RPMI7951 (cell line): ENCODE results near the gene SH2D4B. TPM values are rescaled to one million over a fixed set of nuclear protein-coding genes. Genes with fewer than 3 reads are reported as not detected.

Experiments
- DNase-seq: peaks from one replicate; pipeline ENCODE4 v3.0.0-alpha.2; 2012; ENCODE audit warnings: low read depth
- total RNA-seq: library from RNA; depleted of rRNA; stranded (reverse); fragments of >200 nt; shearing (Covaris generic); gene quantifications from 2 replicates; pipeline ENCODE4 v1.2.3, GENCODE V29; 2014

SH2D4B gene
- total RNA-seq, 1 experiment from 2014 or later, result not detected

GRCh38 chr10:80504158-80504811, 33.4 kb upstream of the SH2D4B start:
- DNase-seq, result no peak

DNA sequence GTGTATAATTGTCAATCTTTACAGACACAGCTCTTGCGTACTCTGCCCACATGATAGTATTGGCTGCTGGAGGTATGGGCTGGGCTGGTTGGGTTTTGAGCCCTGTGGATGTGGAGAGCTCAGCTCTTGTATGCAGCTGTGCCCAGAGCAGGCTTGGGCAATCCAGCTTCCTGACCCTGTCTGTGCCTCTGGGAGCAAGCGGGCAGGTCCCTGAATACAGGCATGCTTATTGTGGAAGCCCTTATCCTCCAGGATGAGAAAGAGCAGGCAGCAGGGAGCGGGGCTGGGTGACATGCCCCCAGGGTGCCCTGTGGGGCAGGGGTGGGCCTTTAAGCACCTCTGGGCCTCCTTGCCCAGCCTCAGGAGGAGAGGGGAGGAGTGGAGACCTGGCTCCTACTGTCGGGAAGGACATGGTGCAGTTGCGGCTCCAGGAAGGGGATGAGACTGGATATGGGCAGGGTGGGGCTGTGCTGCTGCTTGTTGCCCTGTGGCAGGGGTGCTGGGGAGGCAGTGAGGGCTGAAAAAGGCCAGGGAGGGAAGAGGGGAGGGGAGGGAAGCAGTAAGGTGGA, 32.7 kb upstream of the SH2D4B start:
- DNase-seq, result peak; percentile 41

- DNase-seq, result peak; percentile 85
Observed at GRCh38 chr10:80506189-80506575, 31.5 kb upstream of the SH2D4B start.

DNA sequence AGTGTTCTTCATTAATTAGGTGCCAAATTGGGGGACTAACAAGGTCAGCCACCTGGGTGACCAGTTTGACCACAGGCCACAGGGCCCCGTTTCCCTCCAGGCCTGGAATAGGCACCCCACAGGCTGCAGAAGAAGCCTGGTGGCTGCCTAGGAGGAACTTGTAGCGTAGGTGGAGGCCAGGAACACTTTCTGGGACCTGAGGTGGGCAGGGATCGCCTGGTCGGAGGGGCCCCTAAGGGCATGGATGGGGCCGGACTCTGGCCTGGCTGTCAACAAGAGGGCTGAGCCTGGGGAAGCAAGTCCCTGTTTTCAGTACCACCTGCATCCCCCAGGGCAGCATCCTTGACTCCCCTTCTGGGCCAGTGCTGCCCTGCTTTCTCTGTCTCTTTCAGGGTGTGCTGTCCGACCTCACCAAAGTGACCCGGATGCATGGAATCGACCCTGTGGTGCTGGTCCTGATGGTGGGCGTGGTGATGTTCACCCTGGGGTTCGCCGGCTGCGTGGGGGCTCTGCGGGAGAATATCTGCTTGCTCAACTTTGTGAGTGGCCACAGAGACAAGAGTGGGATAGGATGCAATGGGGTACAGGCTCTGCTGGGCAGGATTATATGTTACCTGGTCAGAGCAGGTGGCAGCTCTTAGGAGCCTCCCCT, 30.7 kb upstream of the SH2D4B start:
- no peak for DNase-seq

GRCh38 chr10:80509108-80509402, 28.6 kb upstream of the SH2D4B start:
- DNase-seq, result no peak

- peak; percentile 100 for DNase-seq
Observed at GRCh38 chr10:80509403-80510161, 28.1 kb upstream of the SH2D4B start.

DNA sequence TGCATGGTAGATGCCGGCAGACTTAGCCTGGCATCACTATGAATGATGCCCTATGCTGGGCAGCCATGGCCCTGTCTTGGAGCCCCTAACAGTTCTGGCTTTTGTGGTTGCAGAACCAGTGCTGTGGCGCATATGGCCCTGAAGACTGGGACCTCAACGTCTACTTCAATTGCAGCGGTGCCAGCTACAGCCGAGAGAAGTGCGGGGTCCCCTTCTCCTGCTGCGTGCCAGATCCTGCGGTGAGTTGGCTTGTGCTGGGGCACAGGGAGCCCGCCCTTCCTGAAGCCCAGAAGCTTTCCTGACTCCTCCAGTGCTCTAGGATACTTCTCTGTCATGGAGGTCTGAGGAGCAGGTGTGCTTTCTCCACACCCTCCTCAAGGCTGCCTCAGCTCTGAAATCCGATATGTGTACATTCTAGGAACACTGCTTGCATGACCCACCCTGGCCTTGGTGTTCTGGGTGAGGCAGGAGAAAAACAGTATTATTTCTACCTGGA, 25.6 kb upstream of the SH2D4B start:
- no peak for DNase-seq

DNA sequence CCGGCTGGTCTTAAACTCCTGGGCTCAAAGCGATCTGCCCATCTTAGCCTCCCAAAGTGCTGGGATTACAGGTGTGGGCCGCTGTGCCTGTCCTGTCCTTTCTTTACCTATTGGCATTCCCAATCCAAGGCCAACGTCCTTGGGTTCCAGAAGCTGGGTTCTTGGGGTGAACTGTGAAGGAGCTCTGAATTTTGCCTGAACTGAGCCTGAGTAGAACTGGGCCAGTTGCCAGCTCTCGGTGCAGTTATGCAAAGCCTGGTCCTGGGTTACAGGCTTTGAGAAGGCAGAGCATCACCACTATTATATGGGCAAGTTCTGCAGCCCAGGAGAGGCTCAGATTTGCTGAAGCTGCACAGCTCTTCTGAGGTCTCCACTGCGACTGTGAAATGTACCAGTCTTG, 24.6 kb upstream of the SH2D4B start:
- DNase-seq, result no peak

- DNase-seq, result no peak
Observed at GRCh38 chr10:80515511-80515910, 22.2 kb upstream of the SH2D4B start.

DNA sequence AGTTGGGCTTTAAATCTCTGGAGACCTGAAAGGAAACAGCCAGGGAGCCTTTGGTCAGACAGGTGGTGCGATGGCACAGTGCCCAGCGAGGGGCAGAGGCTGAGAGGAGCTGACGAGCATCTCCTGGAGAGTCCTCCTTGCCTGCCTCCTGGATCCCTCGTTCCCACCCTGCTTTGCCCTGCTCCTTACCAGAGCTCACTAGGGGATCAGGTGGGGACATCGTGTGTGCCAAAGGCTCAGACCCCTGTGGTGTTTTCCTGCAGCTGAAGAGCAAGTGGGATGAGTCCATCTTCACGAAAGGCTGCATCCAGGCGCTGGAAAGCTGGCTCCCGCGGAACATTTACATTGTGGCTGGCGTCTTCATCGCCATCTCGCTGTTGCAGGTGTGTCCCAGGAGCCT, 21.8 kb upstream of the SH2D4B start:
- no peak for DNase-seq

GRCh38 chr10:80516506-80517075, 21.1 kb upstream of the SH2D4B start:
- DNase-seq, result no peak

DNA sequence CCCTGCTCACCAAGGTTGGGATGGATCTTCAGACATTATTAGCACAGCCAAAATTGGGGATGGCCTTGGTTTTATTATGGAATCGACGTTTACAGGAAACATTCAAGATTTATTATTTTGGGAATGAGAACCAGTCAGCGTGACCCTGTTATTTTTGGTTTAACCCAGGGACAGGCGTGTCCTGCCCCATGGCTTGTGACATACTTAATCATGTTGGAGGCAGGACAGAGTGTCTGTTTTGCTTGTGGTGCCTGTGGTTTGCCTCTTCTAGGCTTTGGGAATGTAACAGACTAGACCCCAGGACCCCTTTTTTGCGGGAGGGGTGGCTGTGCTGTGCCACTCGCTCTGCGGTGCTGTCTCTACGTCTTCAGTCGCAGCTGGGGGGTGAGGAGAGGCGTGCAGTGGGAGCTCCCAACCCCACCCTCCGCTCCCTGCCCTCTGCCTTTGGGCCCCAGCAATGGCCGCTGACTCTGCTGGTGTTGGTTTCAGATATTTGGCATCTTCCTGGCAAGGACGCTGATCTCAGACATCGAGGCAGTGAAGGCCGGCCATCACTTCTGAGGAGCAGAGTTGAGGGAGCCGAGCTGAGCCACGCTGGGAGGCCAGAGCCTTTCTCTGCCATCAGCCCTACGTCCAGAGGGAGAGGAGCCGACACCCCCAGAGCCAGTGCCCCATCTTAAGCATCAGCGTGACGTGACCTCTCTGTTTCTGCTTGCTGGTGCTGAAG, 20.1 kb upstream of the SH2D4B start:
- DNase-seq, result no peak

DNA sequence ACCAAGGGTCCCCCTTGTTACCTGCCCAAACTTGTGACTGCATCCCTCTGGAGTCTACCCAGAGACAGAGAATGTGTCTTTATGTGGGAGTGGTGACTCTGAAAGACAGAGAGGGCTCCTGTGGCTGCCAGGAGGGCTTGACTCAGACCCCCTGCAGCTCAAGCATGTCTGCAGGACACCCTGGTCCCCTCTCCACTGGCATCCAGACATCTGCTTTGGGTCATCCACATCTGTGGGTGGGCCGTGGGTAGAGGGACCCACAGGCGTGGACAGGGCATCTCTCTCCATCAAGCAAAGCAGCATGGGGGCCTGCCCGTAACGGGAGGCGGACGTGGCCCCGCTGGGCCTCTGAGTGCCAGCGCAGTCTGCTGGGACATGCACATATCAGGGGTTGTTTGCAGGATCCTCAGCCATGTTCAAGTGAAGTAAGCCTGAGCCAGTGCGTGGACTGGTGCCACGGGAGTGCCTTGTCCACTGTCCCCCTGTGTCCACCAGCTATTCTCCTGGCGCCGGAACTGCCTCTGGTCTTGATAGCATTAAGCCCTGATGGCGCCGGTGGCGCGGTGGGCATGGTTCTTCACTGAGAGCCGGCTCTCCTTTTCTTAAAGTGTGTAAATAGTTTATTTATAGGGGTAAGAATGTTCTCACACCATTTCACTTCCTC, 19.4 kb upstream of the SH2D4B start:
- no peak for DNase-seq

GRCh38 chr10:80518807-80519360, 18.8 kb upstream of the SH2D4B start:
- peak; percentile 66 for DNase-seq

GRCh38 chr10:80519936-80520650, 17.6 kb upstream of the SH2D4B start:
- no peak for DNase-seq

DNA sequence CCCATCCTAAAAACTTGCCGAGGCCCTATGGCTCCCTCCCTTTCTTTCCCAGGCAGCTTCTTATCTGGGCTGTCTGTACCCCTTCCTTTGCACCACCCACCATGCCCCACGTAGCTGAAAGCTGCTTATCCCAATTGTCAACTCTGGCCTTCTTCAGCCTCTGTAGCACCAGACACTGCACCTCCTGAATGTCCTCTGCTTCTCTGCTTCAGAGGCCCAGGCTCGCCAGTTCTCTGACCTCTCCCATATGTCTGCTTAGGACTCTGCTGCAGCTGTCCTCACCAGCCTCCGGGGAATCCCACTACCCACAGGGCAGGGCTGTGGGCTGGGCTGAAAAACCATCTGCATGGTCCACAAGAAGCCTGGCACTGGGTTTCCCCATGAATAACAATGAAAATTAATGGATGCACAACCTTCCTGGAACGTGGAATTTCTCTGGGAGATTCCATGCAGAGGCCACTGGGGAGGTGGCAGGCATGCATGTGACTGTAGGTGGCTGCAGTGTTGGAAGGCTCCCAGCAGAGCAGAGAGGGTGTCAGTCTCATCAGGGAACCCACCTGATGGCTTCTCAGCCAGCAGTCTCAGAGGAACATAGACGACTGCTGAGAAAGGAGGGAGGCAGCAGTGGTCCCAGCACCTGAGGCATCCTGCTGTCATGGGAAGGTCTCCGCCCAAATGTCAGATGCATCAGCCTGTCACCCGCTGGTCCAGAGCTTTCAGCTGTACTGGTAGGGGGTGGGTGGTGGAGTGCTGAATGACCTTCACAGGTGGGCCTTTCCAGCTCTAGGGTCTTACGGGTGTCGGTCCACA, 16.8 kb upstream of the SH2D4B start:
- DNase-seq, result no peak

DNA sequence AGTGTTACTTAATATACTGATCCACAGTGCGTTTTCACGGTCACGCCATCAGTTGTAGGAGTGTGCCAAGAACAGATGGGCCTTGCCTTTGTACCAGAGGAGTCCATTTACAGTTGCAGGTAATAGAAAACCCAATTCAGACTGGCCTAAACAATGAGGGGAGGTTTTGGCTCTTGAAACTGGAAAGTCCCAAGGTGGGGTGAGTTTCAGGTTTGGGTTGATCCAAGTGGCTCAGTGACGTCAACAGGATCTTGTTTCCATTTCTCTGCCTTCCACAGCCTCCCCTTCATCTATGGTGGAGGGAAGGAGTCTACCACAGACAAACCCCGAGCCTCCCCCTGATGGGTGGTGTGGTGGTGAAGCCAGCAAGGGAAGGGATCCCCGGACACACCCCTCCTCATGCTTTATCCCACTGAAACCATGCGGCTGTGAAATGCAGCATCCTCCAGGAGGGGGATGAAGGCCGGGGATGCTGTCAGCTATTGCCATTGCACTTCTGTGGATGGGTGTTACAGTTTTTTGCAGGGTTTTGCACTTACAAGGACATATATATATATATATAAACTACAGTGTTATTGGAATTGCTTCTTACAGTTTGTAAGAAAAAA, 14.8 kb upstream of the SH2D4B start:
- DNase-seq, result no peak

GRCh38 chr10:80523773-80524172, 13.9 kb upstream of the SH2D4B start:
- DNase-seq, result no peak
